Astrocyte (in vitro differentiated cells and primary cell): ENCODE data around the gene CDK5RAP2.

Source experiments
- CTCF ChIP-seq: IDR thresholded peaks from 2 replicates; pipeline ENCODE4 v1.5.1; 2011; ENCODE audit warnings: low read depth, mild to moderate bottlenecking, inconsistent platforms, low read length, moderate library complexity; ENCODE audit not compliant: insufficient read depth
- EZH2 ChIP-seq: IDR thresholded peaks from 2 replicates; pipeline ENCODE4 v1.6.1; 2012; ENCODE audit warnings: mild to moderate bottlenecking, low read length, inconsistent platforms; ENCODE audit not compliant: insufficient read depth

- no peak for TF ChIP-seq CTCF
- TF ChIP-seq EZH2 = no peak
Measured at GRCh38 chr9:120532475-120532874, 47.5 kb downstream of the CDK5RAP2 start.
